HEK293 (cell line): ENCODE data around the gene AATF.

Experiments
- CTCF ChIA-PET: fragments of 350-600 bp; formaldehyde crosslinking; extraction: SDS; loops from one replicate; lab custom pipeline; 2021; ENCODE audit warnings: antibody characterized with exemption; lab: Yijun Ruan, JAX
- POLR2A ChIA-PET: fragments of 300-600 bp; formaldehyde crosslinking; extraction: SDS; loops from one replicate; lab custom pipeline; 2020; ENCODE audit warnings: antibody characterized with exemption, inconsistent platforms; lab: Yijun Ruan, JAX
- H3K27ac ChIP-seq: fragments of 200-500 bp; sonication (Bioruptor generic); 2 replicates; pipeline ENCODE4 v1.5.1; 2014; ENCODE audit warnings: low read depth, low read length, control low read depth, inconsistent platforms; ENCODE audit errors: extremely low read depth
- H3K36me3 ChIP-seq, 2 experiments: fragments of 200-500 bp in 1 of 2; sonication (Bioruptor generic) in 1 of 2; 1 replicate in 1 of 2; 2 replicates in 1 of 2; pipeline ENCODE4 v1.5.1; 2014 to 2017; ENCODE audit warnings: inconsistent platforms in 2 of 2, low read length in 2 of 2; ENCODE audit not compliant: control insufficient read depth in 2 of 2, insufficient read depth in 1 of 2
- H3K4me1 ChIP-seq: fragments of 200-500 bp; sonication (Bioruptor generic); 2 replicates; pipeline ENCODE4 v1.5.1; 2014; ENCODE audit warnings: mild to moderate bottlenecking, low read length, inconsistent platforms; ENCODE audit not compliant: control insufficient read depth, insufficient read depth
- H3K4me3 ChIP-seq: 2 replicates; pipeline ENCODE4 v1.5.1; 2011; ENCODE audit warnings: low read depth, mild to moderate bottlenecking, control low read depth, low read length, moderate library complexity
- H3K9me3 ChIP-seq: fragments of 200-500 bp; sonication (Bioruptor generic); 2 replicates; pipeline ENCODE4 v1.5.1; 2014; ENCODE audit warnings: low read depth, low read length, inconsistent platforms; ENCODE audit not compliant: control insufficient read depth, insufficient read depth
- BCL11A ChIP-seq: fragments of 450-650 bp; formaldehyde crosslinking; IDR thresholded peaks from 2 replicates; pipeline ENCODE4 v1.5.1; 2016; ENCODE audit warnings: low read depth, missing biosample characterization, missing genetic modification characterization
- BCL11B ChIP-seq: fragments of 450-650 bp; formaldehyde crosslinking; IDR thresholded peaks from 2 replicates; pipeline ENCODE4 v1.5.1; 2016; ENCODE audit warnings: low read depth, missing biosample characterization, missing genetic modification characterization
- HOXA7 ChIP-seq: sonication (generic); formaldehyde crosslinking; IDR thresholded peaks from 2 replicates; pipeline ENCODE4 v1.8.1; 2022; ENCODE audit warnings: missing genetic modification reagents, borderline replicate concordance
- ZNF18 ChIP-seq: fragments of 450-650 bp; formaldehyde crosslinking; IDR thresholded peaks from 2 replicates; pipeline ENCODE4 v1.5.1; 2016; ENCODE audit warnings: missing biosample characterization, missing genetic modification characterization
- ZNF2 ChIP-seq: fragments of 450-650 bp; formaldehyde crosslinking; IDR thresholded peaks from 2 replicates; pipeline ENCODE4 v1.5.1; 2016; ENCODE audit warnings: missing biosample characterization, missing genetic modification characterization
- ZNF248 ChIP-seq: fragments of 450-650 bp; formaldehyde crosslinking; IDR thresholded peaks from 2 replicates; pipeline ENCODE4 v1.5.1; 2017; ENCODE audit warnings: missing biosample characterization, missing genetic modification characterization
- ZNF324 ChIP-seq: fragments of 450-650 bp; formaldehyde crosslinking; IDR thresholded peaks from 2 replicates; pipeline ENCODE4 v1.5.1; 2016; ENCODE audit warnings: missing biosample characterization, missing genetic modification characterization
- ZNF350 ChIP-seq: fragments of 450-650 bp; formaldehyde crosslinking; IDR thresholded peaks from 2 replicates; pipeline ENCODE4 v1.5.0; 2017; ENCODE audit warnings: missing biosample characterization, mild to moderate bottlenecking, missing genetic modification characterization
- ZNF433 ChIP-seq: fragments of 450-650 bp; formaldehyde crosslinking; IDR thresholded peaks from 2 replicates; pipeline ENCODE4 v1.5.1; 2016; ENCODE audit warnings: missing biosample characterization, missing genetic modification characterization, low read depth
- ZNF501 ChIP-seq: fragments of 450-650 bp; formaldehyde crosslinking; IDR thresholded peaks from 2 replicates; pipeline ENCODE4 v1.5.1; 2016; ENCODE audit warnings: missing biosample characterization, missing genetic modification characterization
- ZNF513 ChIP-seq: fragments of 450-650 bp; IDR thresholded peaks from 2 replicates; pipeline ENCODE4 v1.5.1; 2018; ENCODE audit warnings: missing biosample characterization, missing genetic modification characterization
- ZNF664 ChIP-seq: fragments of 450-650 bp; formaldehyde crosslinking; IDR thresholded peaks from 2 replicates; pipeline ENCODE4 v1.5.1; 2016; ENCODE audit warnings: missing biosample characterization, missing genetic modification characterization
- ZNF677 ChIP-seq: fragments of 450-650 bp; IDR thresholded peaks from 2 replicates; pipeline ENCODE4 v1.5.0; 2018; ENCODE audit warnings: missing biosample characterization, mild to moderate bottlenecking, missing genetic modification characterization, moderate library complexity
- ZNF701 ChIP-seq: fragments of 450-650 bp; formaldehyde crosslinking; IDR thresholded peaks from 2 replicates; pipeline ENCODE4 v1.5.1; 2016; ENCODE audit warnings: missing biosample characterization, missing genetic modification characterization
- TF ChIP-seq, protein P1 (sequence below): fragments of 450-650 bp; formaldehyde crosslinking; IDR thresholded peaks from 2 replicates; pipeline ENCODE4 v1.5.1; 2017; ENCODE audit warnings: missing biosample characterization, missing genetic modification characterization
- TF ChIP-seq, protein P2 (sequence below): fragments of 450-650 bp; formaldehyde crosslinking; IDR thresholded peaks from 2 replicates; pipeline ENCODE4 v1.5.1; 2016; ENCODE audit warnings: missing biosample characterization, missing genetic modification characterization
- TF ChIP-seq, protein P3 (sequence below): fragments of 450-650 bp; formaldehyde crosslinking; IDR thresholded peaks from 2 replicates; pipeline ENCODE4 v1.5.1; 2017; ENCODE audit warnings: missing biosample characterization, missing genetic modification characterization

AATF gene

DNA sequence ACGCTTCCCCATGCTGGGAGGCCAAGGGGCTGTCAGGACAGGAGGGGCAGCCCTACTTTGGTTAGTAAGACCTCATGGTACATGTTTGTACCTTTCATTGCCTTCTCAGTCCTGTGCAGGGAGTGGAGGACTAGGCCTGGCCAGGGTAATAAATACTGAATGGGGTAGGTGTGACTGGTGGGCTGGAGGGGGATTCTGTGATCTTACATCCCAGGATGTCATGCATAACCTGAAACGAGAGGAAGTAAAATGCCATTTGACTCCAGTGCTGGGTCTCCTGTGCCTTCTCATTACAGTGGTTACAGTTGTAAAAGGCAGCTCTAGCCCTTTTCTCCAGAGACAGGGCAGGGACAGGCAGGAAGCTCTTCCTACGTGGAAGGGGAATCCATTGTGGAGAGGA, 138.2 kb downstream of the AATF start (continued):
- TF ChIP-seq, protein P1, sequence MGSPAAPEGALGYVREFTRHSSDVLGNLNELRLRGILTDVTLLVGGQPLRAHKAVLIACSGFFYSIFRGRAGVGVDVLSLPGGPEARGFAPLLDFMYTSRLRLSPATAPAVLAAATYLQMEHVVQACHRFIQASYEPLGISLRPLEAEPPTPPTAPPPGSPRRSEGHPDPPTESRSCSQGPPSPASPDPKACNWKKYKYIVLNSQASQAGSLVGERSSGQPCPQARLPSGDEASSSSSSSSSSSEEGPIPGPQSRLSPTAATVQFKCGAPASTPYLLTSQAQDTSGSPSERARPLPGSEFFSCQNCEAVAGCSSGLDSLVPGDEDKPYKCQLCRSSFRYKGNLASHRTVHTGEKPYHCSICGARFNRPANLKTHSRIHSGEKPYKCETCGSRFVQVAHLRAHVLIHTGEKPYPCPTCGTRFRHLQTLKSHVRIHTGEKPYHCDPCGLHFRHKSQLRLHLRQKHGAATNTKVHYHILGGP (tag by site-specific recombination): no peak
- TF ChIP-seq ZNF513 (tag by site-specific recombination) (no peak), HOXA7 (CRISPR knock-in tag) (no peak), ZNF664 (tag by site-specific recombination) (no peak), ZNF677 (tag by site-specific recombination) (no peak)

- POLR2A ChIA-PET: no interaction called here
- peaks cover 0 to 48% of the 10 kb centered on the region in 2 experiments for H3K36me3 ChIP-seq
- TF ChIP-seq ZNF324 (tag by site-specific recombination): no peak
- TF ChIP-seq ZNF433 (tag by site-specific recombination): no peak
- no peak for TF ChIP-seq ZNF350 (tag by site-specific recombination)
- TF ChIP-seq ZNF2 (tag by site-specific recombination): no peak
- TF ChIP-seq, protein P2, sequence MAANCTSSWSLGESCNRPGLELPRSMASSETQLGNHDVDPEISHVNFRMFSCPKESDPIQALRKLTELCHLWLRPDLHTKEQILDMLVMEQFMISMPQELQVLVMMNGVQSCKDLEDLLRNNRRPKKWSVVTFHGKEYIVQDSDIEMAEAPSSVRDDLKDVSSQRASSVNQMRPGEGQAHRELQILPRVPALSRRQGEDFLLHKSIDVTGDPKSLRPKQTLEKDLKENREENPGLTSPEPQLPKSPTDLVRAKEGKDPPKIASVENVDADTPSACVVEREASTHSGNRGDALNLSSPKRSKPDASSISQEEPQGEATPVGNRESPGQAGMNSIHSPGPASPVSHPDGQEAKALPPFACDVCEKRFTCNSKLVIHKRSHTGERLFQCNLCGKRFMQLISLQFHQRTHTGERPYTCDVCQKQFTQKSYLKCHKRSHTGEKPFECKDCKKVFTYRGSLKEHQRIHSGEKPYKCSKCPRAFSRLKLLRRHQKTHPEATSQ (tag by site-specific recombination): no peak
- TF ChIP-seq ZNF501 (tag by site-specific recombination): no peak
- TF ChIP-seq, protein P3, sequence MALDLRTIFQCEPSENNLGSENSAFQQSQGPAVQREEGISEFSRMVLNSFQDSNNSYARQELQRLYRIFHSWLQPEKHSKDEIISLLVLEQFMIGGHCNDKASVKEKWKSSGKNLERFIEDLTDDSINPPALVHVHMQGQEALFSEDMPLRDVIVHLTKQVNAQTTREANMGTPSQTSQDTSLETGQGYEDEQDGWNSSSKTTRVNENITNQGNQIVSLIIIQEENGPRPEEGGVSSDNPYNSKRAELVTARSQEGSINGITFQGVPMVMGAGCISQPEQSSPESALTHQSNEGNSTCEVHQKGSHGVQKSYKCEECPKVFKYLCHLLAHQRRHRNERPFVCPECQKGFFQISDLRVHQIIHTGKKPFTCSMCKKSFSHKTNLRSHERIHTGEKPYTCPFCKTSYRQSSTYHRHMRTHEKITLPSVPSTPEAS (tag by site-specific recombination): no peak
- TF ChIP-seq ZNF701 (tag by site-specific recombination): no peak
- TF ChIP-seq BCL11A (tag by site-specific recombination): no peak
- no peak for TF ChIP-seq BCL11B (tag by site-specific recombination)
- no peak for TF ChIP-seq ZNF18 (tag by site-specific recombination)
- TF ChIP-seq ZNF248 (tag by site-specific recombination): no peak
- TF ChIP-seq HOXA7 (CRISPR knock-in tag): no peak
- TF ChIP-seq, all 188 proteins: peak for 0
- no peaks in the 10 kb centered on the region for H3K9me3 ChIP-seq
- H3K4me3 ChIP-seq: no peak overlapping the region
- CTCF ChIA-PET: interaction anchor here (0.7 kb wide), 1 partner anchor 365 kb away, joined by 3 read pairs; no protein-coding TSS in a partner anchor
- H3K4me1 ChIP-seq: no peaks in the 10 kb centered on the region
- no peak overlapping the region for H3K27ac ChIP-seq
Measured at GRCh38 chr17:37087683-37088082, 138.9 kb downstream of the AATF start.
